IMR-90 (cell line): ENCODE results near the gene NTM. TPM values are rescaled to one million over a fixed set of nuclear protein-coding genes. Genes with fewer than 3 reads are reported as not detected.

Source experiments
- ATAC-seq: fragments of 200-7000 bp; cut with Tn5 transposase; 2 replicates; pipeline ENCODE4 v1.9.1; 2020; ENCODE audit warnings: low read depth, mild to moderate bottlenecking, moderate library complexity
- BruUV-seq: library from RNA; stranded (reverse); fragments of 400-500 nt; replicated peaks from 2 replicates; lab custom pipeline; 2021; lab: Mats Ljungman, UMichigan
- CTCF ChIA-PET: fragments of 300-600 bp; formaldehyde crosslinking; extraction: SDS; loops from one replicate; lab custom pipeline; 2021; ENCODE audit warnings: antibody characterized with exemption; lab: Yijun Ruan, JAX
- POLR2A ChIA-PET: fragments of 300-600 bp; sonication (Branson Sonifier 250); formaldehyde crosslinking; loops from one replicate; lab custom pipeline; 2022; ENCODE audit warnings: antibody characterized with exemption; ENCODE audit not compliant: unreplicated experiment; lab: Charles Lee
- DNase-seq: peaks from one replicate; pipeline ENCODE4 v3.0.0; 2013
- H2AFZ ChIP-seq: replicated peaks from 2 replicates; pipeline ENCODE3; 2013; ENCODE audit warnings: low read length, mild to moderate bottlenecking; ENCODE audit not compliant: poor library complexity
- H2AK5ac ChIP-seq: 2 replicates; pipeline ENCODE4 v1.6.1; 2013; ENCODE audit warnings: low read depth, low read length, inconsistent platforms
- H2AK9ac ChIP-seq: replicated peaks from 2 replicates; pipeline ENCODE3; 2013; ENCODE audit warnings: mild to moderate bottlenecking, low read depth, low read length, moderate library complexity; ENCODE audit not compliant: poor library complexity
- H2BK120ac ChIP-seq: 2 replicates; pipeline ENCODE4 v1.6.1; 2013; ENCODE audit warnings: low read depth, low read length, inconsistent platforms
- H2BK15ac ChIP-seq: 3 replicates; pipeline ENCODE4 v1.6.1; 2013; ENCODE audit warnings: low read depth, low read length, inconsistent platforms
- H2BK20ac ChIP-seq: 2 replicates; pipeline ENCODE4 v1.6.1; 2013; ENCODE audit warnings: low read depth, mild to moderate bottlenecking, inconsistent platforms, low read length, moderate library complexity
- H2BK5ac ChIP-seq: 2 replicates; pipeline ENCODE4 v1.6.1; 2013; ENCODE audit warnings: mild to moderate bottlenecking, low read depth, low read length, inconsistent platforms; ENCODE audit not compliant: poor library complexity, severe bottlenecking
- H3K14ac ChIP-seq: replicated peaks from 2 replicates; pipeline ENCODE4 v1.6.1; 2013; ENCODE audit warnings: low read depth, low read length, inconsistent platforms
- H3K18ac ChIP-seq: 2 replicates; pipeline ENCODE4 v1.6.1; 2013; ENCODE audit warnings: low read depth, low read length, control low read depth
- H3K23ac ChIP-seq: 2 replicates; pipeline ENCODE4 v1.6.1; 2013; ENCODE audit warnings: low read depth, low read length, inconsistent platforms
- H3K27ac ChIP-seq: 2 replicates; pipeline ENCODE4 v1.5.1; 2013; ENCODE audit warnings: mild to moderate bottlenecking, control low read depth, low read length; ENCODE audit not compliant: insufficient read depth
- H3K27me3 ChIP-seq: 2 replicates; pipeline ENCODE4 v1.6.1; 2013; ENCODE audit warnings: low read length; ENCODE audit not compliant: control insufficient read depth, insufficient read depth
- H3K36me3 ChIP-seq: 2 replicates; pipeline ENCODE4 v1.6.1; 2013; ENCODE audit warnings: low read length, mixed read lengths; ENCODE audit not compliant: control insufficient read depth, insufficient read depth
- H3K4ac ChIP-seq: 2 replicates; pipeline ENCODE4 v1.6.1; 2013; ENCODE audit warnings: low read depth, low read length, inconsistent platforms
- H3K4me1 ChIP-seq: 2 replicates; pipeline ENCODE4 v1.6.1; 2013; ENCODE audit warnings: low read length, mixed read lengths; ENCODE audit not compliant: control insufficient read depth, insufficient read depth
- H3K4me2 ChIP-seq: 2 replicates; pipeline ENCODE4 v1.6.1; 2013; ENCODE audit warnings: low read depth, mild to moderate bottlenecking, control low read depth, low read length, moderate library complexity
- H3K4me3 ChIP-seq: 2 replicates; pipeline ENCODE4 v1.5.1; 2013; ENCODE audit warnings: low read depth, mild to moderate bottlenecking, control low read depth, low read length, moderate library complexity; ENCODE audit not compliant: insufficient read depth
- H3K56ac ChIP-seq: 2 replicates; pipeline ENCODE4 v1.6.1; 2013; ENCODE audit warnings: low read length, inconsistent platforms; ENCODE audit not compliant: insufficient read depth; ENCODE audit errors: extremely low read depth
- H3K79me1 ChIP-seq, 2 experiments: 2 replicates each; pipeline ENCODE4 v1.6.1; 2013; ENCODE audit warnings: low read length in 2 of 2, inconsistent platforms in 1 of 2, low read depth in 1 of 2
- H3K9ac ChIP-seq: 2 replicates; pipeline ENCODE4 v1.6.1; 2013; ENCODE audit warnings: low read depth, low read length, control low read depth
- H3K9me1 ChIP-seq: 2 replicates; pipeline ENCODE4 v1.6.1; 2013; ENCODE audit warnings: low read length, inconsistent platforms; ENCODE audit not compliant: insufficient read depth
- H3K9me3 ChIP-seq: 2 replicates; pipeline ENCODE4 v1.6.1; 2013; ENCODE audit warnings: low read length; ENCODE audit not compliant: control insufficient read depth, insufficient read depth
- H4K20me1 ChIP-seq: 2 replicates; pipeline ENCODE4 v1.6.1; 2013; ENCODE audit warnings: low read length, inconsistent platforms; ENCODE audit not compliant: insufficient read depth
- H4K5ac ChIP-seq: 2 replicates; pipeline ENCODE4 v1.6.1; 2013; ENCODE audit warnings: mild to moderate bottlenecking, low read depth, low read length, control low read depth
- H4K8ac ChIP-seq, 2 experiments: 2 replicates each; pipeline ENCODE4 v1.6.1; 2013; ENCODE audit warnings: low read depth in 2 of 2, low read length in 2 of 2, control low read depth in 1 of 2, inconsistent platforms in 1 of 2
- H4K91ac ChIP-seq: 2 replicates; pipeline ENCODE4 v1.6.1; 2013; ENCODE audit warnings: low read depth, low read length, inconsistent platforms; ENCODE audit not compliant: insufficient read depth
- CEBPB ChIP-seq: IDR thresholded peaks from 2 replicates; pipeline ENCODE4 v1.6.1; 2012; ENCODE audit warnings: low read depth, low read length, improper control_type of control experiment
- CTCF ChIP-seq: conservative IDR thresholded peaks from 2 replicates; pipeline ENCODE4 v1.5.1; 2012; ENCODE audit warnings: mild to moderate bottlenecking, low read depth, low read length, improper control_type of control experiment
- ELK1 ChIP-seq: fragments of 150-350 bp; IDR thresholded peaks from 2 replicates; pipeline ENCODE4 v1.6.1; 2016; ENCODE audit warnings: low read depth, mild to moderate bottlenecking, low read length, moderate library complexity, borderline replicate concordance
- MAFK ChIP-seq: IDR thresholded peaks from 2 replicates; pipeline ENCODE4 v1.6.1; 2012; ENCODE audit warnings: low read depth, low read length, improper control_type of control experiment
- MAZ ChIP-seq: IDR thresholded peaks from 2 replicates; pipeline ENCODE4 v1.6.1; 2012; ENCODE audit warnings: low read depth, mild to moderate bottlenecking, low read length, improper control_type of control experiment, moderate library complexity, borderline replicate concordance
- NFE2L2 ChIP-seq: fragments of 150-350 bp; IDR thresholded peaks from 2 replicates; pipeline ENCODE4 v1.6.1; 2016; ENCODE audit warnings: low read depth, mild to moderate bottlenecking, low read length
- POLR2A ChIP-seq: IDR thresholded peaks from 2 replicates; pipeline ENCODE4 v1.6.1; 2012; ENCODE audit warnings: mild to moderate bottlenecking, low read depth, low read length
- RAD21 ChIP-seq: IDR thresholded peaks from 2 replicates; pipeline ENCODE4 v1.6.1; 2012; ENCODE audit warnings: low read length, improper control_type of control experiment
- RCOR1 ChIP-seq: IDR thresholded peaks from 2 replicates; pipeline ENCODE4 v1.6.1; 2012; ENCODE audit warnings: mild to moderate bottlenecking, low read length, improper control_type of control experiment; ENCODE audit not compliant: insufficient replicate concordance
- RFX5 ChIP-seq: IDR thresholded peaks from 2 replicates; pipeline ENCODE4 v1.8.0; 2012; ENCODE audit warnings: low read depth, mild to moderate bottlenecking, low read length, moderate library complexity
- SMC3 ChIP-seq: fragments of 150-350 bp; IDR thresholded peaks from 2 replicates; pipeline ENCODE4 v1.6.1; 2016; ENCODE audit warnings: low read depth, mild to moderate bottlenecking, antibody characterized with exemption, low read length, moderate library complexity
- WGBS, 2 experiments: methylation state at CpG; one replicate each; pipeline versions ENCODE4 v1.1.5 to v1.1.7; 2013; ENCODE audit warnings: missing lambda C conversion rate in 2 of 2; ENCODE audit not compliant: insufficient read length in 1 of 2; ENCODE audit errors: extremely low coverage in 2 of 2; 5-methylcytosine and 5-hydroxymethylcytosine counted together
- dilution Hi-C: fragments of 300-500 bp; cut with HindIII; formaldehyde crosslinking; loops from one replicate; pipeline ENCODE4 v1.14.3; 2018; ENCODE audit warnings: low sequenced_read_pairs; ENCODE audit not compliant: unreplicated experiment
- in situ Hi-C: fragments of 300-500 bp; cut with MboI; formaldehyde crosslinking; loops from 3 replicates; pipeline ENCODE4 v1.14.3; 2019; ENCODE audit warnings: low sequenced_read_pairs, inconsistent platforms, mixed read lengths
- intact Hi-C: fragments of 100-400 bp; cut with micrococcal nuclease; formaldehyde crosslinking; loops from 2 replicates; pipeline ENCODE4 v1.10.0; 2022
- polyA plus RNA-seq, 3 experiments: library from polyadenylated mRNA; depleted of rRNA; stranded (reverse); fragments of >200 nt; gene quantifications; 2 replicates each; pipeline ENCODE4 v1.2.3, GENCODE V29; 2012; ENCODE audit warnings: low replicate concordance in 1 of 3
- total RNA-seq: library from RNA; depleted of rRNA; stranded (reverse); fragments of >200 nt; gene quantifications from 2 replicates; pipeline ENCODE4 v1.2.3, GENCODE V29; 2012

NTM gene
- total and polyA plus RNA-seq, 2 of the 4 experiments (the other 2 are of a cell fraction): 19.5 to 25.5 TPM

GRCh38 chr11:132196928-132197327 lies 826.5 kb downstream of the NTM start:
- H3K36me3 ChIP-seq: no peaks in the 10 kb centered on the region
- in situ Hi-C loops (no loop called here), intact Hi-C loops (no loop called here), dilution Hi-C loops (no loop called here)
- no peak overlapping the region for H3K9ac ChIP-seq
- H2BK120ac ChIP-seq: no peak overlapping the region
- BruUV-seq: no TSS peak
- no peak overlapping the region for H2BK15ac ChIP-seq
- no peak overlapping the region for H3K4ac ChIP-seq
- ATAC-seq (no peak), DNase-seq (no peak)
- no peak overlapping the region for H2AK9ac ChIP-seq
- TF ChIP-seq RAD21 (no peak), MAFK (no peak), POLR2A (no peak), CTCF (no peak), NFE2L2 (no peak), MAZ (no peak), RFX5 (no peak), RCOR1 (no peak), ELK1 (no peak), CEBPB (no peak), SMC3 (no peak)
- ChIA-PET POLR2A (no interaction called here), CTCF (no interaction called here)
- H3K23ac ChIP-seq: no peak overlapping the region
- no peaks in the 10 kb centered on the region for H3K9me1 ChIP-seq
- no peak overlapping the region for H2AFZ ChIP-seq
- H2BK20ac ChIP-seq: no peak overlapping the region
- H3K9me3 ChIP-seq: no peaks in the 10 kb centered on the region
- H3K4me3 ChIP-seq: no peak overlapping the region
- H4K5ac ChIP-seq: no peak overlapping the region
- H2AK5ac ChIP-seq: no peak overlapping the region
- no peaks in the 10 kb centered on the region for H3K4me1 ChIP-seq
- H4K8ac ChIP-seq: no peak overlapping the region
- no peaks in the 10 kb centered on the region for H4K20me1 ChIP-seq
- H2BK5ac ChIP-seq: no peak overlapping the region
- H3K27me3 ChIP-seq: no peaks in the 10 kb centered on the region
- WGBS, 2 experiments: 75% methylated on average over 1 of the region's 1 CpG; no CpG with 5 or more reads in 1 of the 2 experiments
- H3K4me2 ChIP-seq: no peak overlapping the region
- H3K14ac ChIP-seq: no peak overlapping the region
- no peak overlapping the region for H4K91ac ChIP-seq
- H3K27ac ChIP-seq: no peak overlapping the region
- no peak overlapping the region for H3K56ac ChIP-seq
- no peak overlapping the region for H3K18ac ChIP-seq
- H3K79me1 ChIP-seq: no peaks in the 10 kb centered on the region
